IMR-90 (cell line): ENCODE results near the gene KLHDC2. TPM values are rescaled to one million over a fixed set of nuclear protein-coding genes. Genes with fewer than 3 reads are reported as not detected.

Experiments used
- ATAC-seq: fragments of 200-7000 bp; cut with Tn5 transposase; 2 replicates; pipeline ENCODE4 v1.9.1; 2020; ENCODE audit warnings: low read depth, mild to moderate bottlenecking, moderate library complexity
- BruUV-seq: library from RNA; stranded (reverse); fragments of 400-500 nt; replicated peaks from 2 replicates; lab custom pipeline; 2021; lab: Mats Ljungman, UMichigan
- CTCF ChIA-PET: fragments of 300-600 bp; formaldehyde crosslinking; extraction: SDS; loops from one replicate; lab custom pipeline; 2021; ENCODE audit warnings: antibody characterized with exemption; lab: Yijun Ruan, JAX
- POLR2A ChIA-PET: fragments of 300-600 bp; sonication (Branson Sonifier 250); formaldehyde crosslinking; loops from one replicate; lab custom pipeline; 2022; ENCODE audit warnings: antibody characterized with exemption; ENCODE audit not compliant: unreplicated experiment; lab: Charles Lee
- DNase-seq: peaks from one replicate; pipeline ENCODE4 v3.0.0; 2013
- H2AFZ ChIP-seq: replicated peaks from 2 replicates; pipeline ENCODE3; 2013; ENCODE audit warnings: low read length, mild to moderate bottlenecking; ENCODE audit not compliant: poor library complexity
- H2AK5ac ChIP-seq: 2 replicates; pipeline ENCODE4 v1.6.1; 2013; ENCODE audit warnings: low read depth, low read length, inconsistent platforms
- H2AK9ac ChIP-seq: replicated peaks from 2 replicates; pipeline ENCODE3; 2013; ENCODE audit warnings: mild to moderate bottlenecking, low read depth, low read length, moderate library complexity; ENCODE audit not compliant: poor library complexity
- H2BK120ac ChIP-seq: 2 replicates; pipeline ENCODE4 v1.6.1; 2013; ENCODE audit warnings: low read depth, low read length, inconsistent platforms
- H2BK15ac ChIP-seq: 3 replicates; pipeline ENCODE4 v1.6.1; 2013; ENCODE audit warnings: low read depth, low read length, inconsistent platforms
- H2BK20ac ChIP-seq: 2 replicates; pipeline ENCODE4 v1.6.1; 2013; ENCODE audit warnings: low read depth, mild to moderate bottlenecking, inconsistent platforms, low read length, moderate library complexity
- H2BK5ac ChIP-seq: 2 replicates; pipeline ENCODE4 v1.6.1; 2013; ENCODE audit warnings: mild to moderate bottlenecking, low read depth, low read length, inconsistent platforms; ENCODE audit not compliant: poor library complexity, severe bottlenecking
- H3K14ac ChIP-seq: replicated peaks from 2 replicates; pipeline ENCODE4 v1.6.1; 2013; ENCODE audit warnings: low read depth, low read length, inconsistent platforms
- H3K18ac ChIP-seq: 2 replicates; pipeline ENCODE4 v1.6.1; 2013; ENCODE audit warnings: low read depth, low read length, control low read depth
- H3K23ac ChIP-seq: 2 replicates; pipeline ENCODE4 v1.6.1; 2013; ENCODE audit warnings: low read depth, low read length, inconsistent platforms
- H3K27ac ChIP-seq: 2 replicates; pipeline ENCODE4 v1.5.1; 2013; ENCODE audit warnings: mild to moderate bottlenecking, control low read depth, low read length; ENCODE audit not compliant: insufficient read depth
- H3K27me3 ChIP-seq: 2 replicates; pipeline ENCODE4 v1.6.1; 2013; ENCODE audit warnings: low read length; ENCODE audit not compliant: control insufficient read depth, insufficient read depth
- H3K36me3 ChIP-seq: 2 replicates; pipeline ENCODE4 v1.6.1; 2013; ENCODE audit warnings: low read length, mixed read lengths; ENCODE audit not compliant: control insufficient read depth, insufficient read depth
- H3K4ac ChIP-seq: 2 replicates; pipeline ENCODE4 v1.6.1; 2013; ENCODE audit warnings: low read depth, low read length, inconsistent platforms
- H3K4me1 ChIP-seq: 2 replicates; pipeline ENCODE4 v1.6.1; 2013; ENCODE audit warnings: low read length, mixed read lengths; ENCODE audit not compliant: control insufficient read depth, insufficient read depth
- H3K4me2 ChIP-seq: 2 replicates; pipeline ENCODE4 v1.6.1; 2013; ENCODE audit warnings: low read depth, mild to moderate bottlenecking, control low read depth, low read length, moderate library complexity
- H3K4me3 ChIP-seq: 2 replicates; pipeline ENCODE4 v1.5.1; 2013; ENCODE audit warnings: low read depth, mild to moderate bottlenecking, control low read depth, low read length, moderate library complexity; ENCODE audit not compliant: insufficient read depth
- H3K56ac ChIP-seq: 2 replicates; pipeline ENCODE4 v1.6.1; 2013; ENCODE audit warnings: low read length, inconsistent platforms; ENCODE audit not compliant: insufficient read depth; ENCODE audit errors: extremely low read depth
- H3K79me1 ChIP-seq, 2 experiments: 2 replicates each; pipeline ENCODE4 v1.6.1; 2013; ENCODE audit warnings: low read length in 2 of 2, inconsistent platforms in 1 of 2, low read depth in 1 of 2
- H3K9ac ChIP-seq: 2 replicates; pipeline ENCODE4 v1.6.1; 2013; ENCODE audit warnings: low read depth, low read length, control low read depth
- H3K9me1 ChIP-seq: 2 replicates; pipeline ENCODE4 v1.6.1; 2013; ENCODE audit warnings: low read length, inconsistent platforms; ENCODE audit not compliant: insufficient read depth
- H3K9me3 ChIP-seq: 2 replicates; pipeline ENCODE4 v1.6.1; 2013; ENCODE audit warnings: low read length; ENCODE audit not compliant: control insufficient read depth, insufficient read depth
- H4K20me1 ChIP-seq: 2 replicates; pipeline ENCODE4 v1.6.1; 2013; ENCODE audit warnings: low read length, inconsistent platforms; ENCODE audit not compliant: insufficient read depth
- H4K5ac ChIP-seq: 2 replicates; pipeline ENCODE4 v1.6.1; 2013; ENCODE audit warnings: mild to moderate bottlenecking, low read depth, low read length, control low read depth
- H4K8ac ChIP-seq, 2 experiments: 2 replicates each; pipeline ENCODE4 v1.6.1; 2013; ENCODE audit warnings: low read depth in 2 of 2, low read length in 2 of 2, control low read depth in 1 of 2, inconsistent platforms in 1 of 2
- H4K91ac ChIP-seq: 2 replicates; pipeline ENCODE4 v1.6.1; 2013; ENCODE audit warnings: low read depth, low read length, inconsistent platforms; ENCODE audit not compliant: insufficient read depth
- CHD1 ChIP-seq: IDR thresholded peaks from 2 replicates; pipeline ENCODE4 v1.6.1; 2012; ENCODE audit warnings: low read depth, low read length, improper control_type of control experiment
- FOS ChIP-seq: fragments of 150-350 bp; IDR thresholded peaks from 2 replicates; pipeline ENCODE4 v1.6.1; 2016; ENCODE audit warnings: low read depth, low read length
- MXI1 ChIP-seq: IDR thresholded peaks from 2 replicates; pipeline ENCODE4 v1.6.1; 2012; ENCODE audit warnings: low read depth, mild to moderate bottlenecking, low read length, moderate library complexity, borderline replicate concordance
- NFE2L2 ChIP-seq: fragments of 150-350 bp; IDR thresholded peaks from 2 replicates; pipeline ENCODE4 v1.6.1; 2016; ENCODE audit warnings: low read depth, mild to moderate bottlenecking, low read length
- WGBS, 2 experiments: methylation state at CpG; one replicate each; pipeline versions ENCODE4 v1.1.5 to v1.1.7; 2013; ENCODE audit warnings: missing lambda C conversion rate in 2 of 2; ENCODE audit not compliant: insufficient read length in 1 of 2; ENCODE audit errors: extremely low coverage in 2 of 2; 5-methylcytosine and 5-hydroxymethylcytosine counted together
- dilution Hi-C: fragments of 300-500 bp; cut with HindIII; formaldehyde crosslinking; loops from one replicate; pipeline ENCODE4 v1.14.3; 2018; ENCODE audit warnings: low sequenced_read_pairs; ENCODE audit not compliant: unreplicated experiment
- in situ Hi-C: fragments of 300-500 bp; cut with MboI; formaldehyde crosslinking; loops from 3 replicates; pipeline ENCODE4 v1.14.3; 2019; ENCODE audit warnings: low sequenced_read_pairs, inconsistent platforms, mixed read lengths
- intact Hi-C: fragments of 100-400 bp; cut with micrococcal nuclease; formaldehyde crosslinking; loops from 2 replicates; pipeline ENCODE4 v1.10.0; 2022
- polyA plus RNA-seq, 3 experiments: library from polyadenylated mRNA; depleted of rRNA; stranded (reverse); fragments of >200 nt; gene quantifications; 2 replicates each; pipeline ENCODE4 v1.2.3, GENCODE V29; 2012; ENCODE audit warnings: low replicate concordance in 1 of 3
- total RNA-seq: library from RNA; depleted of rRNA; stranded (reverse); fragments of >200 nt; gene quantifications from 2 replicates; pipeline ENCODE4 v1.2.3, GENCODE V29; 2012

Gene KLHDC2
- total and polyA plus RNA-seq, 2 of the 4 experiments (the other 2 are of a cell fraction) = 29.2 to 41.8 TPM

GRCh38 chr14:49768301-49769121 lies 558 bp downstream of the KLHDC2 start:
- TF ChIP-seq MXI1 = peak; percentile 80; the same call in 1 of the 2 replicates
- TF ChIP-seq CHD1 = peak; percentile 91; the same call in 1 of the 2 replicates
- TF ChIP-seq NFE2L2 = no peak
- TF ChIP-seq FOS = no peak
- 0% methylated on average over 39 of the region's 67 CpGs; no CpG with 5 or more reads in 1 of the 2 experiments for WGBS, 2 experiments
- peak; percentile 66 for DNase-seq
- Histone ChIP-seq H3K4me1 (peaks cover 9% of the 10 kb centered on the region), H3K27ac (peak overlapping the region; percentile 85), H2BK5ac (peak overlapping the region; percentile 94), H4K91ac (peak overlapping the region; percentile 96), H3K9ac (peak overlapping the region; percentile 99), H3K27me3 (no peaks in the 10 kb centered on the region), H4K8ac (peak overlapping the region; percentile 88 to 91), H3K56ac (peak overlapping the region; percentile 85; the same call in 1 of the 2 replicates), H3K36me3 (0 out of 2 replicates have a peak, but pooled peaks cover 2% of the 10 kb centered on the region), H2BK15ac (no peak overlapping the region), H4K5ac (peak overlapping the region; percentile 76), H3K23ac (peak overlapping the region; percentile 99), H3K4me3 (peak overlapping the region; percentile 96), H3K9me1 (peaks cover 5% of the 10 kb centered on the region), H3K79me1 (peaks cover 17 to 30% of the 10 kb centered on the region in 2 experiments), H2BK20ac (no peak overlapping the region), H2AK9ac (peak overlapping the region; percentile 96), H3K4ac (peak overlapping the region; percentile 98), H3K14ac (peak overlapping the region; percentile 99), H4K20me1 (peaks cover 11% of the 10 kb centered on the region), H3K9me3 (no peaks in the 10 kb centered on the region), H2AFZ (peak overlapping the region; percentile 95), H2AK5ac (peak overlapping the region; percentile 96), H3K4me2 (peak overlapping the region; percentile 93), H3K18ac (peak overlapping the region; percentile 58), H2BK120ac (peak overlapping the region; percentile 73; the same call in 1 of the 2 replicates)
- peak; percentile 36 for ATAC-seq
- in situ Hi-C loops (loop anchor here (5.0 to 25.0 kb wide), 3 partner anchors 76 to 306 kb away; partner anchors contain the start of genes DNAAF2 and KLHDC1), dilution Hi-C loops (no loop called here), intact Hi-C loops (loop anchor here (5.0 kb wide), 1 partner anchor 306 kb away; no protein-coding TSS in a partner anchor)
- ChIA-PET CTCF (interaction anchor here (0.6 kb wide), 1 partner anchor 15 kb away, joined by 4 read pairs; no protein-coding TSS in a partner anchor), POLR2A (interaction anchor here (1.0 kb wide), 1 partner anchor 134 kb away, joined by 5 read pairs; no protein-coding TSS in a partner anchor)
- TSS peak; percentile 37 for BruUV-seq
